Measurements from ENCODE around the gene NT5E. TPM values are rescaled to one million over a fixed set of nuclear protein-coding genes. Genes with fewer than 3 reads are reported as not detected.

The NT5E gene
- total RNA-seq, 1 experiment from 2014 or later: 76.5 TPM

DNA sequence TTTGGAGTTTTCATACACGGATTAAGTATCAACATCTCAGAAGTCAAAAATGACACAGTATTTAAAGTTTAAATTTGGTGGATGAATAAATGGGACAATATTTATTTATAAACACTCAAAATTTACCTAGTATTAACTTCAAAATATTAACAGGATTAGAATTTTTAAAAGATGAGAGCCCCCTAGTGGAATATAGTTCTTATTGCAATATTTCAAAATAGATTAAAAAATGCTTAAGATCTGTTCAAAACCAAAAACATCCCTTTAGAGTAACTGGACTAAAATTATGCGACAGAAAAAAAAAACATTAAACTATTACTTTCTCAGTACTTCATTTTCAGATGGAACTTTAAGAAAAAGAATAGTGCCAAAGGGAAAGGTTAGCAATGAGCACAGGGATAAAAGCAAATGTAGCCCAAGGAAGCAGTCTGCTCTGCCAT lies 87.2 kb downstream of the NT5E start:
- Mint-ChIP-seq H3K4me3 (ENCODE audit: low read depth, unreplicated experiment) (no peak overlapping the region), H3K27me3 (ENCODE audit: unreplicated experiment) (no peaks in the 10 kb centered on the region), H3K27ac (ENCODE audit: unreplicated experiment) (no peak overlapping the region), H3K9me3 (ENCODE audit: low read depth, unreplicated experiment) (no peaks in the 10 kb centered on the region), H3K4me1 (ENCODE audit: low read depth, unreplicated experiment) (no peaks in the 10 kb centered on the region), H3K36me3 (ENCODE audit: insufficient read depth, unreplicated experiment) (peaks cover 12% of the 10 kb centered on the region)
- CTCF ChIA-PET: no interaction called here
- TF ChIP-seq, protein P1, sequence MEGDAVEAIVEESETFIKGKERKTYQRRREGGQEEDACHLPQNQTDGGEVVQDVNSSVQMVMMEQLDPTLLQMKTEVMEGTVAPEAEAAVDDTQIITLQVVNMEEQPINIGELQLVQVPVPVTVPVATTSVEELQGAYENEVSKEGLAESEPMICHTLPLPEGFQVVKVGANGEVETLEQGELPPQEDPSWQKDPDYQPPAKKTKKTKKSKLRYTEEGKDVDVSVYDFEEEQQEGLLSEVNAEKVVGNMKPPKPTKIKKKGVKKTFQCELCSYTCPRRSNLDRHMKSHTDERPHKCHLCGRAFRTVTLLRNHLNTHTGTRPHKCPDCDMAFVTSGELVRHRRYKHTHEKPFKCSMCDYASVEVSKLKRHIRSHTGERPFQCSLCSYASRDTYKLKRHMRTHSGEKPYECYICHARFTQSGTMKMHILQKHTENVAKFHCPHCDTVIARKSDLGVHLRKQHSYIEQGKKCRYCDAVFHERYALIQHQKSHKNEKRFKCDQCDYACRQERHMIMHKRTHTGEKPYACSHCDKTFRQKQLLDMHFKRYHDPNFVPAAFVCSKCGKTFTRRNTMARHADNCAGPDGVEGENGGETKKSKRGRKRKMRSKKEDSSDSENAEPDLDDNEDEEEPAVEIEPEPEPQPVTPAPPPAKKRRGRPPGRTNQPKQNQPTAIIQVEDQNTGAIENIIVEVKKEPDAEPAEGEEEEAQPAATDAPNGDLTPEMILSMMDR (IDR thresholded peaks at IDR 0.05; ENCODE audit: unreplicated experiment): peak; percentile 29
- DNase-seq: no peak
- BruUV-seq (replicated peaks): no TSS peak
- intact Hi-C loops (cut with micrococcal nuclease; ENCODE audit: unreplicated experiment): loop anchor here (1.0 kb wide), 1 partner anchor 182 kb away; no protein-coding TSS in a partner anchor

DNA sequence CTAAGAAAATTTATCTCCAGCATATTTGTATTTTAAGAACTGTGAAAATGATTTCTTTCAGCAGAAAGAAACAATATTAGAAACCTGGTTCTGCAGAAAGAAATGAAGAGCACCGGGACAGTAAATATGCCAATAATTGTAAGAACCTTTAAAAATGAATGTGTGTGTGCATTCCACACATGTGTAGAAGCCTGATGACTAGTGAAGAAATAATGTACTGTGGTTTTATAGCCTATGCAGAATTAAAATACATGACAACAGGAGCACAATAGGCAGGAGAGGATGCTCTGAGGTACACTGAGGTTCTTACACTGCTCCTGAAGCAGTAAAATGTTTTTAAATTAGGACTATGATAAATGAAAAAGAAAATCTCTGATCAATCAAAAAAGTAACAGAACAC lies 94.9 kb downstream of the NT5E start:
- TF ChIP-seq, protein P1 (IDR thresholded peaks at IDR 0.05; ENCODE audit: unreplicated experiment): no peak
- Mint-ChIP-seq H3K4me1 (ENCODE audit: low read depth, unreplicated experiment) (no peaks in the 10 kb centered on the region), H3K9me3 (ENCODE audit: low read depth, unreplicated experiment) (no peaks in the 10 kb centered on the region), H3K27ac (ENCODE audit: unreplicated experiment) (no peak overlapping the region), H3K4me3 (ENCODE audit: low read depth, unreplicated experiment) (no peak overlapping the region), H3K36me3 (ENCODE audit: insufficient read depth, unreplicated experiment) (peaks cover 17% of the 10 kb centered on the region), H3K27me3 (ENCODE audit: unreplicated experiment) (no peaks in the 10 kb centered on the region)
- BruUV-seq (replicated peaks): no TSS peak
- CTCF ChIA-PET: no interaction called here
- DNase-seq: no peak
- intact Hi-C loops (cut with micrococcal nuclease; ENCODE audit: unreplicated experiment): no loop called here

Other genes with a start within 250 kb of the NT5E start
- gene SNX14, start 143.8 kb downstream of the NT5E start, total RNA-seq (2022): 63.1 and 72.9 TPM in 2 replicates
- 153 and 164 TPM in 2 replicates for gene SYNCRIP, start 192.8 kb downstream of the NT5E start, total RNA-seq (2022)

Data from Calu3 (cell line).